IMR-90 (cell line): ENCODE data around the gene NTM. TPM values are rescaled to one million over a fixed set of nuclear protein-coding genes. Genes with fewer than 3 reads are reported as not detected.

Experiments used
- ATAC-seq: fragments of 200-7000 bp; cut with Tn5 transposase; 2 replicates; pipeline ENCODE4 v1.9.1; 2020; ENCODE audit warnings: low read depth, mild to moderate bottlenecking, moderate library complexity
- BruUV-seq: library from RNA; stranded (reverse); fragments of 400-500 nt; replicated peaks from 2 replicates; lab custom pipeline; 2021; lab: Mats Ljungman, UMichigan
- CTCF ChIA-PET: fragments of 300-600 bp; formaldehyde crosslinking; extraction: SDS; loops from one replicate; lab custom pipeline; 2021; ENCODE audit warnings: antibody characterized with exemption; lab: Yijun Ruan, JAX
- POLR2A ChIA-PET: fragments of 300-600 bp; sonication (Branson Sonifier 250); formaldehyde crosslinking; loops from one replicate; lab custom pipeline; 2022; ENCODE audit warnings: antibody characterized with exemption; ENCODE audit not compliant: unreplicated experiment; lab: Charles Lee
- DNase-seq: peaks from one replicate; pipeline ENCODE4 v3.0.0; 2013
- H2AFZ ChIP-seq: replicated peaks from 2 replicates; pipeline ENCODE3; 2013; ENCODE audit warnings: low read length, mild to moderate bottlenecking; ENCODE audit not compliant: poor library complexity
- H2AK5ac ChIP-seq: 2 replicates; pipeline ENCODE4 v1.6.1; 2013; ENCODE audit warnings: low read depth, low read length, inconsistent platforms
- H2AK9ac ChIP-seq: replicated peaks from 2 replicates; pipeline ENCODE3; 2013; ENCODE audit warnings: mild to moderate bottlenecking, low read depth, low read length, moderate library complexity; ENCODE audit not compliant: poor library complexity
- H2BK120ac ChIP-seq: 2 replicates; pipeline ENCODE4 v1.6.1; 2013; ENCODE audit warnings: low read depth, low read length, inconsistent platforms
- H2BK15ac ChIP-seq: 3 replicates; pipeline ENCODE4 v1.6.1; 2013; ENCODE audit warnings: low read depth, low read length, inconsistent platforms
- H2BK20ac ChIP-seq: 2 replicates; pipeline ENCODE4 v1.6.1; 2013; ENCODE audit warnings: low read depth, mild to moderate bottlenecking, inconsistent platforms, low read length, moderate library complexity
- H2BK5ac ChIP-seq: 2 replicates; pipeline ENCODE4 v1.6.1; 2013; ENCODE audit warnings: mild to moderate bottlenecking, low read depth, low read length, inconsistent platforms; ENCODE audit not compliant: poor library complexity, severe bottlenecking
- H3K14ac ChIP-seq: replicated peaks from 2 replicates; pipeline ENCODE4 v1.6.1; 2013; ENCODE audit warnings: low read depth, low read length, inconsistent platforms
- H3K18ac ChIP-seq: 2 replicates; pipeline ENCODE4 v1.6.1; 2013; ENCODE audit warnings: low read depth, low read length, control low read depth
- H3K23ac ChIP-seq: 2 replicates; pipeline ENCODE4 v1.6.1; 2013; ENCODE audit warnings: low read depth, low read length, inconsistent platforms
- H3K27ac ChIP-seq: 2 replicates; pipeline ENCODE4 v1.5.1; 2013; ENCODE audit warnings: mild to moderate bottlenecking, control low read depth, low read length; ENCODE audit not compliant: insufficient read depth
- H3K27me3 ChIP-seq: 2 replicates; pipeline ENCODE4 v1.6.1; 2013; ENCODE audit warnings: low read length; ENCODE audit not compliant: control insufficient read depth, insufficient read depth
- H3K36me3 ChIP-seq: 2 replicates; pipeline ENCODE4 v1.6.1; 2013; ENCODE audit warnings: low read length, mixed read lengths; ENCODE audit not compliant: control insufficient read depth, insufficient read depth
- H3K4ac ChIP-seq: 2 replicates; pipeline ENCODE4 v1.6.1; 2013; ENCODE audit warnings: low read depth, low read length, inconsistent platforms
- H3K4me1 ChIP-seq: 2 replicates; pipeline ENCODE4 v1.6.1; 2013; ENCODE audit warnings: low read length, mixed read lengths; ENCODE audit not compliant: control insufficient read depth, insufficient read depth
- H3K4me2 ChIP-seq: 2 replicates; pipeline ENCODE4 v1.6.1; 2013; ENCODE audit warnings: low read depth, mild to moderate bottlenecking, control low read depth, low read length, moderate library complexity
- H3K4me3 ChIP-seq: 2 replicates; pipeline ENCODE4 v1.5.1; 2013; ENCODE audit warnings: low read depth, mild to moderate bottlenecking, control low read depth, low read length, moderate library complexity; ENCODE audit not compliant: insufficient read depth
- H3K56ac ChIP-seq: 2 replicates; pipeline ENCODE4 v1.6.1; 2013; ENCODE audit warnings: low read length, inconsistent platforms; ENCODE audit not compliant: insufficient read depth; ENCODE audit errors: extremely low read depth
- H3K79me1 ChIP-seq, 2 experiments: 2 replicates each; pipeline ENCODE4 v1.6.1; 2013; ENCODE audit warnings: low read length in 2 of 2, inconsistent platforms in 1 of 2, low read depth in 1 of 2
- H3K9ac ChIP-seq: 2 replicates; pipeline ENCODE4 v1.6.1; 2013; ENCODE audit warnings: low read depth, low read length, control low read depth
- H3K9me1 ChIP-seq: 2 replicates; pipeline ENCODE4 v1.6.1; 2013; ENCODE audit warnings: low read length, inconsistent platforms; ENCODE audit not compliant: insufficient read depth
- H3K9me3 ChIP-seq: 2 replicates; pipeline ENCODE4 v1.6.1; 2013; ENCODE audit warnings: low read length; ENCODE audit not compliant: control insufficient read depth, insufficient read depth
- H4K20me1 ChIP-seq: 2 replicates; pipeline ENCODE4 v1.6.1; 2013; ENCODE audit warnings: low read length, inconsistent platforms; ENCODE audit not compliant: insufficient read depth
- H4K5ac ChIP-seq: 2 replicates; pipeline ENCODE4 v1.6.1; 2013; ENCODE audit warnings: mild to moderate bottlenecking, low read depth, low read length, control low read depth
- H4K8ac ChIP-seq, 2 experiments: 2 replicates each; pipeline ENCODE4 v1.6.1; 2013; ENCODE audit warnings: low read depth in 2 of 2, low read length in 2 of 2, control low read depth in 1 of 2, inconsistent platforms in 1 of 2
- H4K91ac ChIP-seq: 2 replicates; pipeline ENCODE4 v1.6.1; 2013; ENCODE audit warnings: low read depth, low read length, inconsistent platforms; ENCODE audit not compliant: insufficient read depth
- BHLHE40 ChIP-seq: fragments of 150-350 bp; IDR thresholded peaks from 2 replicates; pipeline ENCODE4 v1.6.1; 2016; ENCODE audit warnings: mild to moderate bottlenecking, low read depth, low read length
- WGBS, 2 experiments: methylation state at CpG; one replicate each; pipeline versions ENCODE4 v1.1.5 to v1.1.7; 2013; ENCODE audit warnings: missing lambda C conversion rate in 2 of 2; ENCODE audit not compliant: insufficient read length in 1 of 2; ENCODE audit errors: extremely low coverage in 2 of 2; 5-methylcytosine and 5-hydroxymethylcytosine counted together
- dilution Hi-C: fragments of 300-500 bp; cut with HindIII; formaldehyde crosslinking; loops from one replicate; pipeline ENCODE4 v1.14.3; 2018; ENCODE audit warnings: low sequenced_read_pairs; ENCODE audit not compliant: unreplicated experiment
- in situ Hi-C: fragments of 300-500 bp; cut with MboI; formaldehyde crosslinking; loops from 3 replicates; pipeline ENCODE4 v1.14.3; 2019; ENCODE audit warnings: low sequenced_read_pairs, inconsistent platforms, mixed read lengths
- intact Hi-C: fragments of 100-400 bp; cut with micrococcal nuclease; formaldehyde crosslinking; loops from 2 replicates; pipeline ENCODE4 v1.10.0; 2022
- polyA plus RNA-seq, 3 experiments: library from polyadenylated mRNA; depleted of rRNA; stranded (reverse); fragments of >200 nt; gene quantifications; 2 replicates each; pipeline ENCODE4 v1.2.3, GENCODE V29; 2012; ENCODE audit warnings: low replicate concordance in 1 of 3
- total RNA-seq: library from RNA; depleted of rRNA; stranded (reverse); fragments of >200 nt; gene quantifications from 2 replicates; pipeline ENCODE4 v1.2.3, GENCODE V29; 2012

NTM gene
- total and polyA plus RNA-seq, 2 of the 4 experiments (the other 2 are of a cell fraction): 19.5 to 25.5 TPM

DNA sequence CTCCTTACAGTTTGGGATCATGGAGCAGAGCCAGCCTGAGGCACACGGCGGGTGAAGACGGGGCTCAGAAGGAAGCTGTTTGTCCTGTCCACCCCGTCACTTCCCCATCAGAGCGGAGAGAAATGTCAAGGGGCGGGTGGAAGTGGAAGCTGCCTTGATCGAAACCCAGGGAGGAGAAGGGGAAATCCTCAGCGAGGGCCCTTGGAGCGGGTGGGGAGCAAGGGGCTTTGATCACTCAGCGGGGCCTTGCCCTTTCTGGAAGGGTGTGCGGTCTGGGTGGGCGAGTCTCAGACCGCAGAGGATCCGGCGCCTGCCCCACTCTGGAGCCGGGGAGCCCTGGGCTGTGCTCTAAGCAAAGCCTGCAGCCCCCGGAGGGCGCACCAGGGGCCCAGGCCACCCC lies 320.4 kb downstream of the NTM start:
- Histone ChIP-seq H3K27ac (no peak overlapping the region), H4K91ac (no peak overlapping the region), H3K23ac (no peak overlapping the region), H4K20me1 (no peaks in the 10 kb centered on the region), H3K4ac (no peak overlapping the region), H3K4me3 (no peak overlapping the region), H3K79me1 (no peaks in the 10 kb centered on the region), H3K36me3 (no peaks in the 10 kb centered on the region), H4K5ac (no peak overlapping the region), H4K8ac (no peak overlapping the region), H3K18ac (no peak overlapping the region), H2BK20ac (no peak overlapping the region), H3K56ac (no peak overlapping the region), H3K27me3 (peaks cover 1% of the 10 kb centered on the region), H3K9me1 (no peaks in the 10 kb centered on the region), H3K9ac (no peak overlapping the region), H2AK5ac (no peak overlapping the region), H3K9me3 (no peaks in the 10 kb centered on the region), H2BK120ac (no peak overlapping the region), H3K4me1 (peaks cover 4% of the 10 kb centered on the region; the same call in 1 of the 2 replicates), H2BK15ac (no peak overlapping the region), H3K4me2 (no peak overlapping the region), H3K14ac (no peak overlapping the region), H2AK9ac (no peak overlapping the region), H2AFZ (no peak overlapping the region), H2BK5ac (no peak overlapping the region)
- in situ Hi-C loops (no loop called here), dilution Hi-C loops (no loop called here), intact Hi-C loops (loop anchor here (10.0 kb wide), 1 partner anchor 604 kb away; no protein-coding TSS in a partner anchor)
- no peak for DNase-seq
- no TSS peak for BruUV-seq
- 88% methylated on average over 10 of the region's 18 CpGs; no CpG with 5 or more reads in 1 of the 2 experiments for WGBS, 2 experiments
- ChIA-PET POLR2A (no interaction called here), CTCF (no interaction called here)
- ATAC-seq: no peak
- TF ChIP-seq BHLHE40: no peak
